ENCODE measurements around the gene PLXNA4.

The PLXNA4 gene

DNA sequence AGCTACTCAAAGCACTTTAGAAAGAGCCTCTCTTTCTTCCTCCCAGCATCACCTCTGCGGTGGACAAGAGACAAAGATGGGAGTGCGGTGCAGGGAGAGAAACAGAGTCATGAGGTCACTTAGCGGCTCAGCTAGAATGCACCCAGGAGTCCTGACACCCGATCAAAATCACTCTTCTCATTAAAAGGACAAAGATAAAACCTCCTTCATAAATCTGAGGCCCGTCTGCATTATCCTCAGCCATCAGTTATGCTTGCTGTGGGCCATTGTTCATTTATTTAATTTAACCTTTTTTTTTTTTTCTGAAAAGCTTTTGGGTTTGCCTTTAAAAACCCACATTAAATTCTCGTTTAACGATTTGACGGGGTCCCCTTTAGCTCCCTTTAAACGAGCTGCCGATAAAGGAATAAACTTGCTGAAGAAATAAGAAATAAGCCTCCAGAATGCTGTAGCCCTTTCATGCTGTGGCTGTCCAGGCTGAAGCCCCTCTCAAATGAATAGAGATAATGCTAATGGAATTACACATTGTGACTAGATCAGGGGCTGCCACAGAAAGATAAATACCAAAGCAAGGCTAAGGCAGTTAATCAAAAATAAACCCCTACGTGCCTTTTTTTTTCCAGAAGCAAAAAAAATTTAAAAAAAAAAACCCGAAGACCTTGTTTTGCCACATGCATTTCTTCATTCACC, 16.1 kb upstream of the PLXNA4 start:
- no peak for DNase-seq

DNA sequence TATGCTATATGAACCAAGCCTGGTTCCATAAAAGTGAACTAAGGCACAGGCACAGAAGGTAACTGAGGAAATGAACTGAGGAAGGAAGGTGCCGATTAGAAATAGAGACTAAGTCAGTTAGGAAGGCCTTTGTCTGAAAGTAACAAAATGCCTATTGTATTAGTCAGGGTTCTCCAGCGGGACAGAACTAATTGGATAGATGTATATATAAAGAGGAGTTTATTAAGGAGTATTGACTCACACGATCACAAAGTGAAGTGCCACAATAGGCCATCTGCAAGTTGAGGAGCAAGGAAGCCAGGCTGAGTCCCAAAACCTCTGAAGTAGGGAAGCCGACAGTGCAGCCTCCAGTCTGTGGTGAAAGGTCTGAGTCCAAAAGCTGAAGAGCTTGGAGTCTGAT, 13.9 kb upstream of the PLXNA4 start:
- DNase-seq = no peak

DNA sequence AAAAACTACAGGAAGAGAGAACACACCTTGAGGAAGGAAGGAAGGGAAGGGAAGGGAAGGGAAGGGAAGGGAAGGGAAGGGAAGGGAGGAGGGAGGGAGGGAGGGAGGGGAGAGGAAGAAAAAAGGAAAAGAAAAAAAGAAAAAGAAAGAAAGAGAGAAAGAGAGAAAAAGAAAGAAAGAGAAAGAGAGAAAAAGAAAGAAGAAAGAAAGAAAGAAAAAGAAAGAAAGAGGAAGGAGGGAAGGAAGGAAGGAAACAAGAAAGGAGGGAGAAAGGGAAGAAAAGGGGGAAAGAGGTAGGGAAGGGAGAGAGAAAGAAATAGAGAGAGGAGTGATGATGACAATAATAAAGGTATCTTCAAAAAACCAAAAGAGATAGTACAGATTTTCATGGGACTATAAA, 12.3 kb upstream of the PLXNA4 start:
- no peak for DNase-seq

DNA sequence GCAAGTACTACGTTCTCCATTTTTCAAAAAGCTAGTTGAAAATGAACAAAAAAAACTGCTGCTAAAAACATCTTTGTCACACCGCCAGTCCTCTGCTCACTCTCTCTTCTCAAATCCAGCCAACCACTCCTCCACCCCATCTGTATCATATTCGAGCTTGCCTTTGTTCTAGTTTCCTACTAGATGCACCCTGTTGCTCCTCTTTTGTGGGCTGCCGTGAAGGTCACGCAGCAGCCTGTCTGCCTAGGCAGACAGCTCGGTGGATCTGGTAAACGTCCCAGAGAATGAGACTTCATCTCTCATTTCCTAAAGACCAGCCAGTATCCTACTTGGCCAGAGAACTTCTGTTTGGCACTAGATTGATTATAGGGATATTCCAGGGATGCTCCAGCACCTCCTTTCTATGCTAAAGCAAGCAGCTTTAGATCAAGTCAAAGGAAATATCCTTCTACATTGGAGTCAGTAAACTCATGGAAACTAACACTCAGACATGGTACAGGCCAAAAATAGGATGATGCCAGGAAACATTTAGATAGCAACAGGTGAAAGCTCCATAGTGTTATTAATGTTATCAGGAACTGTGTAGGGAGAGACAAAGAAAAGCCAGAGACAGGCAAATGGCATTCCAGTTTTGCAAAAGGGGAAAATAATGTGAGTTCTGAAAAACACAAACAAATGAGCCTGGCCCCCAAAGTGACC, 8.7 kb upstream of the PLXNA4 start:
- DNase-seq = no peak

DNA sequence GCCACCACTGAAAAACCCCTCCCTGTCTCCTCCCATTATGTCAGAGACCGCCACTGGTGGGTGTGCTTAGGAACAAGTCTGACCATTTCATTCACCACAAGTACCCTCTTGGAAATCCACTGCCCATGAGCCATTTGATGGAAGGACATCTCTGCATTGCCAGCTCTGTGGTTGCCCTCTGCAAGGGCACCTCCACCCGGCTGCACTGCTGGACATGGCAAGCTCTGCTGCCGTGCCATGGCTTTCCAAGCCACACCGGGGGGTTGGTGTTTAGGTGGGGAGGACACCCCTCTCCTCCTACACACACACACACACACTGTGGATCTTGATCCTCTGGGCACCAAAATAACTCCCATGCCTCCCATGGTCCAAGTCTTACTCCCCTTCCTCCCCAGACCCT, 5.2 kb upstream of the PLXNA4 start:
- DNase-seq = no peak

DNA sequence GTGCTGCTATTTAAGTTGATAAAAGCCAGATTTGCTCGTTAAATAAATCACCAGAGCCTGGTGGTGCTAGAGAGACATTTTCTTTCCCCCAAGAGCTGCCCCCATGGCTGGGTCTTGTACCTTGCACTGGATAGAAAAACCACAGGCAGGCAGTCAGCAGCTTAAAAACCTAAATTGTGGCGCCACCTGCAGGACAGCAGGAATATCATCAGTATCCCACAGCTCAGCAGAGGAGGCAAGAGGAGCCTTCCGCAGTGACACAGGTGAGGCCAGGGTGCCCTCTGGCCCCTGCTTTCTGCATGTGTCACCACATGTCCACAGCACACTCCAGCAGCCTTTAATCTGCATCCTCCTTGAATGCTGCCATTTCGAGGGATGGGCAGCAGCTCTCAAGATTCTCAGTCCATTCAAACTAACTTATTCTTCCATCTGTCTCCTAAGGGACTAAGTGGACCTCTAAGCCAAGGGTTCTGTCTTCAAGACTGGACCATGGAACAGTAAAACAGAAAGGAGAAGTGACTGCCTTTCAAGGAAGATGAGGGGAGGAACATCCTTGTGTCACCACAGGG, 4.5 kb upstream of the PLXNA4 start:
- peak in 4 of 5 donors; percentile 43 to 66 (median 46) for DNase-seq

DNA sequence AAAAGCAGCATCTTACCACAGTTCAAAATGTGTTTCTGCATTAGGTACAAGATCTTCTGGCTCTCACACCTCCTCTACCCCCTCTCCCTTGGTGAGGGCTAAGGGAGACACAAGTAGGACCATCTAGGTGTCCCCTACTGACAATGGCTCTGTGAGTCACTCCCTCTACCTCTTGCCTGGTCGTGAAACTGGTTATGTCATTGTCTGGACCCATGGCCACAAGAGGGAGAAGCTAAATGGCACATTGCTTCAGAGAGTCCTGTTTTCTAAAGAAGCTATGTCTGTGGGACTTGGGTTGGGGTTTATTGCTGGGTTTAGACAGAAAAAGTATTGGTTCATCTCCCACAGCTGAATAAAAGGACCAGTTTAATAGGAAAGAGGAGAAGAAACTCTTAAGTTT, 4.0 kb upstream of the PLXNA4 start:
- no peak for DNase-seq

DNA sequence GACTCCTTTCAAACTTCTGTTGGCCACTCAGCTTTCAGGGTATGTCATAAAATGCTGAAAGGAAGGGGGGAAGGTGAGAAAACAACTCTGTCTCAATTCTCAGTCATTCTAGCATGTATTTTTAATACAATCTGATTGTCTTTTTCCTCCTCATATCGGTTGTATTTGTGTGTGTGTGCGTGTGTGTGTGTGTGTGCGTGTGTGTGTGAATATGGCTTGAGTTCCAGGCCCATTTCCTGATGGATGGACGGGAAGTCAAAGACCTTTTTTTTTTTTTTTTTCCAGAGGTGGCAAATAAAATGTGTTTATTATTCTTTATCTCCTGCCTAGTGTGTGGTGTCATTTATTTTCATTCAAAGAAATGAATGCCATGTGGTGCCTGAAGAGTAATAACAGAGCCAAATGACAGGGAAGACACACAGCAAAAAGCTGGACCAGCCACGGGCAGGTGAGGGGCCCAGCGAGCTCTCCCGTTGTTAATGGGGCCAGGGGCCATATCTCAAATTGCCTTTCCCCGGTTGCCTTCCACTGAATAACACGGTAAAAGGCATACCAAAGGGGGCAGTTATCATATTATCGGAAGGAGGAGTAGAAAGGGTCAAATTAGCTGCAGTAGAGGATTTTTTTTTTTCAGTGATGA, 3.1 kb upstream of the PLXNA4 start:
- no peak for DNase-seq

DNA sequence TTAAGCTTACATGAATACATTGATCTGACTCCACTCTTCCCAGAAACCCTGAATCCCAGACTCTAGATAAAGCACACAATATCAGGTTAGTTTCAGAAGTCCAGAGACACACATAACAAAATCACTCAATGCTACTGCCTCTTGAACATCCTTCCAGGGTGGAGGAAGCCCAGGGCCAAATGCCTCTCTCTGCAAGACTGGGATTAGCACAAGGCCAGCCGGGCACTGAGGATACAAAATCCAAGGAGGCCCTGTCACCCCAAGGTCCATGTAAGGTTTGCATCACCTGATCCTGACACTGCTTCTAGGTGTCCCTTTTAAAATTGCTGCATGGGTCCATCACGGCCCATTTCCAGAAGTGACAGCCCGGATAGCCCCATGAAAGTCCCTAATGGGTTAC, 2.6 kb upstream of the PLXNA4 start:
- no peak for DNase-seq

DNA sequence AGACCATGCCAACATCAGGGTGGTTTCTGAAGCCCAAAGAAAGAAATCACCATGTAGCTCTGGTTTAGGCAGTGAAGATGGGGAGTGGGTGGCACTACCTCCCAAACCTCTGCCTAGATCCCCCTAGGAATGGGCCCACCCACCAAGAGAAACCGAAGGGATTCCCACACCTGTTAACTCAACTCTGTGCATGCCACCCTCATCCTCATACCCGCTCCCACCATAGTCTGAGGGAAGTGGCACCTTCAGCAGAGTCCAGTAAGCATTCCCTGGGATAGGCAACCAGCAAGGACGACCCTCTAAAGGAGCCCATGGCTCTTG, 1.7 kb upstream of the PLXNA4 start:
- DNase-seq = no peak

DNA sequence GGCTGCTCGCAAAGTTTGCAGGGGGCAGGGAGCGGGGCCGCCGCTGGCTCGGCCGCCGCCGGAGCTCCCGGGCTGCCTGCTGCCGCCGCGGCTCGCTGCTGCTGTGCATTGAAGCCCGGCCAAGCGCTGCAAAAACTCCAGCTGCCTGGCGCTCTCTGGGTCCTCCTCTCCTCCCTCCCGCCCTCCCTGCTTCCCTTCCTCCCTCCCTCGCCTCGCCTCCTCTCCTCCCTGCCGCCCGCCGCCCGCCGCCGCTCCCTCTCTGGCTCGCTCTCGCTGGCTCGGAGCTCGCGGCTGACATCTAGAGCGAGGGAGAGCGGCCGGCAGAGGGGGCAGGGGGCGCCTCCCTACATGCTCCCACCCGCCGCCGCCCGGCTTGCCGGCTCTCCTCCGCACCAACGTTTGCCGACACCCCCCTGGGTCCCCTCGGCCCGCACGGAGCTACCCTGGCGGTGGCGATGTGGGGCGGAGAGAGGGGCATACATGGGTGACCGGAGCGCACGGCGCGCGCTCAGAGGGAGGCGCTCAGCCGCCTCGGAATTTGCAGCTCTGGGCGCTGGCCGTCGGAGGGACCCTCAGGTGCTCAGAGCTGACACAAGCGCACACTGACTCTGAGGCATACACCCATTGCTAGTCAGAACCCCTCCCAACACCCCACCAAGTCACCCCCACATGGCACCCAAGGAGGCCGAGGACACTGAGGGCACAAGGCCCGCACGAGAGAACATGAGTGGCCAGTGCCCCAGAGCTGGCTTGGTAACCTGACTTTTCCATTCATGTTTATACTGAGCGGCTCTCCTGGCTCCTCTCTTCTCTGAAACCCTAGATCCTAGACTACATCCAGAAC, 1.2 kb upstream of the PLXNA4 start:
- DNase-seq = no peak

DNA sequence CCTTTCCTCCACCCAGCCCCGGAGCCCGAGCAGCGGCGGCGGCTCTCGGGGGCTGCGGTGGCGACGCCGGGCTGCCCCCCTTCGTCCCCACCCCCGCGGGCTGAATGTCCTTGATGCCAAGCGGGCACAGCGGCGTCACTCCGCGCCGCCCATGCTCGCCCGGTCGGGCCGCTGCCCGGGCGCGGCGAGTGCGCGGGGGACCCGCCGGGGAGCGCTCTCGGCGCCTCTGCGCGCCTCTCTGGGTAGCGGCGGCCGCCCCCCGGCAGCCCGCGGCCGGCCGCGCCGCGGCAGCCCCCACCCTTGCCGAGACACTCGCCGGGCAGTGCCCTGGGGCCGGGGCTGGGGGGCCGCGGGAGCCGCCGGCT, 433 bp upstream of the PLXNA4 start:
- DNase-seq = no peak

DNA sequence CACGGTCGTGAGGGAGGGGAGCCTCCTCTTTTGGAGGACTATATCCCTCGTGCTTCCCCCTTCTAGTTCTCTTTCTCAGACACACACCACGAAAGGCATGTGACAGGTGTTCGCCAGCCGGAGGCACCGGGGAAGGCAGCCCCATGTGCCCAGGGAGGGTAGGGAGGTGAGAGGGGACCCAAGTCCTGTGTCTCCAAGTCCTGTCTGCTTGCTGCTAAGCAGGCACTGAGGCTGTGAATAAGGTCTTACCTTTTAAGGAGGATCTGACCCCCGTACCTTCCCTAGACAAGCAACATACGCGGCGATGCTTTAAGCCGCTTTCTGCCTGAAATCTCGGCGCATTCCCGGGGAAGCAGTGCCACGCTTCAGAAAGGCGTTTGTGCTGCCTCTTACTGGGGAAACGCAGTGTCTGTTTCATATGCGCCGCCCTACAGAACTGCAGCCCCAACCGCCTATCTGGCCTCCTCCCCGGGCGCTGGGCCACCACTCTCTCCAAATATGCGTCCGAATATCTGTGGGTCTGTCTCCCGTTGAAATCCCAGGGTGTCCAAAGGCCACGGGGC, 770 bp downstream of the PLXNA4 start:
- DNase-seq = no peak

DNA sequence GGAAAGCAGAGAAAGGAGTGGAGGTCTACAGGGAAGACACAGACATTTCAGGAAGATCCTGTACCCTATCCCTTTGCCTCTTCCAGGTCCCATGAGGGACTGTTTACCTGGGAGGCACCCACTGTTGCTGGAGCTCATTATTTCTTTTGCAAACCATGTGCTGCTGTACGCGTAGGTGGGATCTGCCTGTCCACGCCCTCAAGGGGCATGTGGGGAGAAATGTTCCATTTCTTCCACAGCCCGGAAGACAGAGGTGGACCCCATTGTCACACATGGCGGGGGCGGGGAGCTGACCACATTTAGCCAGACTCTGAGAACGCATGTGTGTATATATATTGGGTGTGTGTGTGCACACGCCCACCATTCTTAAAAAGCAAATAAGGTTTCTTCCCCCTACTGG, 2.0 kb downstream of the PLXNA4 start:
- no peak for DNase-seq

DNA sequence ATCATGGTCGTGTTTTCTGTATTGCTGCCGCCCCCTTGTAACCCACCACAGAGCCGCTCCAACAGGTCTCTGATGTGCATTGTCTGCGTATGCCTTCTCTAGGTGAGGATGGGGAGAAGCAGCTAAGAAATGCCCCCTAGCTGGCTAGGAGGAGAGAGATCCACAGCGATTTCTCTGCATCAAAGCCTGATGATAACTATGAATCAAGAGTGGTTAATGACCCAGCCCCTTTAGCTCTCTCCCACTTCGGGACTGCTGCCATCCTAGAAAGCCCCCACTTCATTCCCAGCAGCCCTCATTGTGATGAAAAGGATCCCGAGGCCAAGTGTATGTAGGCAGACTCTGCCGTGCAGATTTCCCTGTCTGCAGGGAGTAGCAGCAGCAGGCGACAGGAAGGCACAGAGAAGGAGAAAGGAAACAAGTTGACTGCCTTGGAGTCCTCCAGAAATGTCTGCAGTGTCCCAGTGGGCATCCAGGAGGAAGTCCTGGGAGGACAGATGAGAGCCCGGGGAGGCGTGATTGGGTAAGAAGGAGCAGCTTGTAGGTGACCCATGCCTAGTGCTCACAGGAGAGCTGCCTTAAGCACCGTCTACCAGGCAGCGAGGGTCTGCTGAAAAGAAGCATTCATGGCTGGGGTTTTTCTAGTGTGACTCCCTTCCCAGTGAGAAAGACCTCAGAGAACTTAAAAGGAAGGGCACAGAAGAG, 2.9 kb downstream of the PLXNA4 start:
- no peak for DNase-seq

DNA sequence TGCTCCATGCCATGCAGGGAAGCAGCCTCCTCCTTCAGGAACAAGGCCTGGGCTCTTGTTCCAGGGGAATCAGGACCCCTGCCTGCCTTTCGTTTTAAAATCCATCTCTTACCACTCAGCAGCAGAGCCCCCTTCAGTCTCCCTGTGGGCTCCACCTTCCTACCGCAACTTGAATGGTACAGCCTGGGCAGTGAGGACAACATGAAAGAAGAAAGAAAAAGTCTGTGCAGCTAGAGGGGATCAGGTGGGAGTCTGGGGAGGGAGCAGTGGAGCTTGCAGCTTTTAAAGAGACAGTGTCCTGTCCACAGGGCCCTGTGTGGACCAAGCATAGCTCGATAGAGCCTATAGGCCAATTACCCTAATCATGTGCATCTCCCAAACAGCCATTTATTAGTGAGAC, 3.7 kb downstream of the PLXNA4 start:
- DNase-seq = no peak

DNA sequence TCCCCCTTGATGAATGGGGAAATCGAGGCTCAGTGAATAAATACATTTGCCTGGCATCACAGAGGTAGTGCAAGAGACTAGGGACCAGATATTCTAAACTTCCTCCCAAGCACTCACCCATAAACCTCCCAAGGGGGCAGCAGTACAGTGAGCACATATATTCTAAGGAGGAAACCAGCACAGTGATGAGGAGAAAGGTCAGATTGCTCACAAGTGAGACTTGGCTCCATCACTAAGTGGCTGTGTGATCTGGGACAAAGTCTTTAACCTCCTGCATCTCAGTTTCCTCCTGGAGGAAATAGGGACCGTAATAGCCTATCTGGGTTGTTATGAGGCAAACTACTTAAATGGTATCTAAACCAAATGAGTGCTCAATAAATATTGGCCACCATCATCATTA, 4.3 kb downstream of the PLXNA4 start:
- no peak for DNase-seq

DNA sequence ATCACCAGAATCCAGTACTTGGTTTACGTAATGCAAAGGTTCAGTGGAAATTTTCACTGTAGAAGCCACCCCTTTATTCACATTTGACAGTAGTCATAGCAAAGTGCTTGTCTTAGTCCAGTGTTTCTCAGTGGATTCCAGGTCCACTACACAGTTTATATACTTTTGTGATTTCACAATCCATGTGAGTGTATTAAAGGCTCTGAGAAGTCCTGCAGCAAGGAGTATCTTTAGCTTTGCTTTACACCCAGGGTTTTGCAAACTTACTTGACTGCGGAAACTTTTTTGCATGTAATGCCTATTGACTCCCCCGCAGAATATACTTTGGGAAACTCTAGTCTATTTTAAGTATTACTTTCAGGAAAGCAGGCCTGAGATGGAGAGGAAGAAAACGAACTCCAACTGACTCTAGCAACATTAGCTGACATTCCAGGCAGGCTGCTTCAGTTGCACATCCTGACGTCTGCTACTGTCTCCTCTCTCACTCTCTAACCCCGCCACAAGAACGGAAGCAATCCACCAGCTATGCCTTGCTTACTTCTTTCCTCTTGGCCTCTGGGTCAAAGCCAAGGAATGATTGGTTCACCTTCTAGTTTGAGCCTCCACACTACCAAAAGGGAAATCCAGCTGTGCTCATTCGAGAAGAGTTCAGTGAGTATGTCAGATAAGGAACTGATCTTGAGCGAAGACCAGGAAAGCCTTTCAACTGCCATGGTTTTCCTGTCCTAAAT, 6.2 kb downstream of the PLXNA4 start:
- no peak for DNase-seq

DNA sequence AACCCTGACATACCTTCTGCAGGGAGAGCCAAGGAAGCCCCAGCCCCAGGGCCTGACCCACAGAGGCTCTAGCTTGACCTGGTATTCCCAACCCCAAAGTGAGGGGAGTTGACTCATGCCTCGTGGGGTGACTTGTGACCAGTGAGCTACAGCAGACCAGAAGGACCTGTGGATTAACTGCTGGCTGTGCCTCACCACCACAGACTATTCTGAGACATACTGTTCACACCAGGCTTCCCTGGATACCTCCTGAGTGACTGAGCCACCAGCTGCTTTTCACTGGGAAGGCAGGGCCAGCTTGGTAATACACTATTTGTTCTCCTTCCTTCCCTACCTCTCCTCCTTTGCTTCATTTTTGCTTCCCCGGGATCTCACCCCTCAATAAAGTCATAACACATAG, 7.3 kb downstream of the PLXNA4 start:
- DNase-seq = no peak

DNA sequence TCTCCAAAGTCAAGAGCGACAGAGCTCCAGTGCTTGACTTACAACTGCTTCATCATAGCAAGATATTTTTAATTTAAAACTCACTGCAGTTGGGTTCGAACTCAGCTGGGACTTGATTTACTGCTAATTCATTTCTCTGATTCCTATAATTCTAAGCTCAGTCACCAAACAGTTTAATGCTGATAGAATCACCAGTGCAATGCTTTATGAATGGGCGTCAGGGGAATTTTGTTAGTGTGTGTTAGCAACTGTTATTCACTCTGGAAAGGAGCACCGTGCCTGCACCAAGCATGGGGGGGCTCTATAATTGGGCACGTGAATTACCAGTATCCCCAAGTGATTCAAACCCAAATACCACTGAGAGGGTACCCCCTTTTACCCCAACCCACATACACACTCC, 10.4 kb downstream of the PLXNA4 start:
- DNase-seq = no peak

DNA sequence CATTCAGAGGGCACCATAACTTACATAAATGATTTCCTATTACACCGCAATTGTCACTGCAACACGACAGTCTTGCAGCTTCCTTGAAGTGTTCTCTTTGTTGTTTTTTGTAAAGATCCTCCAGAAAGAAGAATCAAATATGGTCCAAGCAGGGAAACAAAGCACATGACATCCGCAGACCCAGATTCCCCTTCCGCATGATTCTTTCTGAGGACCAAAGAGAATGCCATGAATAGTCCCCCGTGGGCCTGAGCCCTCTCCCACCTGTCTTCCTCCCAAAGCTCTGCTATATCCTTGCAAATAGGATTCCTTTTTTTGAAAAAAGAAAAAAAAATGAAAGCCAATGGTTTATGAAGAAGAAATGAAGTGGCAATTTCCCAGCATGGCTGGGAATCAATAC, 10.8 kb downstream of the PLXNA4 start:
- DNase-seq = no peak

DNA sequence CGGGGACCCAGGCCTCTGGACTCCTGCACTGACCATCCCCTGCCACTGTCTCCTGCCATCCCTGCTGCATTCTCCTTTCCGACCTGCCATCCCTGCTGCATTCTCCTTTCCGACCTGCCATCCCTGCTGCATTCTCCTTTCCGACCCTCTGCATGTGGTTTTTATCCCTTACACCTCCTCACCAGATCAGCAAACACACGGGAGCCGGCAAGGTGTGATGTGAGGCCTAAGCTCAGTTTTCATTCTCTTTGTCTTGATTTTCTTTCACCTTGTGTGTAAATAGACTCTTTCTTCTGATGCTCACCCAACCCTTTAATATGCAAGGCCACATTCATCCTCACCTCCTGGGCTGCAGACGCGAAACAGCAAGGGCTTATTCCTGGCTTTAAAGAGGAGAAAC, 11.4 kb downstream of the PLXNA4 start:
- DNase-seq = no peak

Data from T-helper 1 cell (primary cell).